Measurements from ENCODE around the gene C2orf74.

C2orf74 gene

GRCh38 chr2:61210332-61210981, 48.5 kb downstream of the C2orf74 start:
- H3K4me3 ChIP-seq (ENCODE audit: low read depth, low read length), result no peak overlapping the region
- TF ChIP-seq, protein P1, sequence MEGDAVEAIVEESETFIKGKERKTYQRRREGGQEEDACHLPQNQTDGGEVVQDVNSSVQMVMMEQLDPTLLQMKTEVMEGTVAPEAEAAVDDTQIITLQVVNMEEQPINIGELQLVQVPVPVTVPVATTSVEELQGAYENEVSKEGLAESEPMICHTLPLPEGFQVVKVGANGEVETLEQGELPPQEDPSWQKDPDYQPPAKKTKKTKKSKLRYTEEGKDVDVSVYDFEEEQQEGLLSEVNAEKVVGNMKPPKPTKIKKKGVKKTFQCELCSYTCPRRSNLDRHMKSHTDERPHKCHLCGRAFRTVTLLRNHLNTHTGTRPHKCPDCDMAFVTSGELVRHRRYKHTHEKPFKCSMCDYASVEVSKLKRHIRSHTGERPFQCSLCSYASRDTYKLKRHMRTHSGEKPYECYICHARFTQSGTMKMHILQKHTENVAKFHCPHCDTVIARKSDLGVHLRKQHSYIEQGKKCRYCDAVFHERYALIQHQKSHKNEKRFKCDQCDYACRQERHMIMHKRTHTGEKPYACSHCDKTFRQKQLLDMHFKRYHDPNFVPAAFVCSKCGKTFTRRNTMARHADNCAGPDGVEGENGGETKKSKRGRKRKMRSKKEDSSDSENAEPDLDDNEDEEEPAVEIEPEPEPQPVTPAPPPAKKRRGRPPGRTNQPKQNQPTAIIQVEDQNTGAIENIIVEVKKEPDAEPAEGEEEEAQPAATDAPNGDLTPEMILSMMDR (conservative IDR thresholded peaks at IDR 0.05; ENCODE audit: low read depth, low read length), result no peak
- peak; percentile 88 for DNase-seq (ENCODE audit: low read depth)

GRCh38 chr2:61214171-61214570, 52.2 kb downstream of the C2orf74 start:
- DNase-seq (ENCODE audit: low read depth), result no peak
- TF ChIP-seq, protein P1 (conservative IDR thresholded peaks at IDR 0.05; ENCODE audit: low read depth, low read length), result no peak
- no peak overlapping the region for H3K4me3 ChIP-seq (ENCODE audit: low read depth, low read length)
